ENCODE data around the gene TMEM154. TPM values are rescaled to one million over a fixed set of nuclear protein-coding genes. Genes with fewer than 3 reads are reported as not detected.

TMEM154 gene
- total RNA-seq, 2 donors from 2014 or later = 1.3 to 1.6 TPM

- H3K9me3 ChIP-seq = no peaks in the 10 kb centered on the region
- H3K4me1 ChIP-seq (ENCODE audit: control insufficient read depth in 1 of 2, low read depth in 2 of 2) = no peaks in the 10 kb centered on the region
- H3K36me3 ChIP-seq = no peaks in the 10 kb centered on the region
- H3K4me3 ChIP-seq = no peak overlapping the region
- H3K27ac ChIP-seq = no peak overlapping the region
- no peaks in the 10 kb centered on the region for H3K27me3 ChIP-seq (replicated peaks; ENCODE audit: insufficient read depth)
- TF ChIP-seq CTCF (IDR thresholded peaks at IDR 0.05) = no peak
- ATAC-seq (ENCODE audit: insufficient number of reproducible peaks, low FRiP score, low read depth) (no peak), DNase-seq (ENCODE audit: low spot score) (no peak)
Measured at GRCh38 chr4:152591876-152592275, 87.9 kb downstream of the TMEM154 start.

GRCh38 chr4:152591396-152591795 lies 88.4 kb downstream of the TMEM154 start:
- ATAC-seq (ENCODE audit: insufficient number of reproducible peaks, low FRiP score, low read depth) (no peak), DNase-seq (ENCODE audit: low spot score) (no peak)
- H3K27me3 ChIP-seq (replicated peaks; ENCODE audit: insufficient read depth) = no peaks in the 10 kb centered on the region
- H3K4me1 ChIP-seq (ENCODE audit: control insufficient read depth in 1 of 2, low read depth in 2 of 2) = no peaks in the 10 kb centered on the region
- H3K27ac ChIP-seq = no peak overlapping the region
- H3K4me3 ChIP-seq = peak overlapping the region; percentile 0
- no peaks in the 10 kb centered on the region for H3K36me3 ChIP-seq
- TF ChIP-seq CTCF (IDR thresholded peaks at IDR 0.05) = no peak
- H3K9me3 ChIP-seq = no peaks in the 10 kb centered on the region

- no peak for DNase-seq (ENCODE audit: low spot score)
- Histone ChIP-seq H3K27me3 (replicated peaks; ENCODE audit: insufficient read depth) (no peaks in the 10 kb centered on the region), H3K4me1 (ENCODE audit: control insufficient read depth in 1 of 2, low read depth in 2 of 2) (no peaks in the 10 kb centered on the region), H3K9me3 (no peaks in the 10 kb centered on the region), H3K4me3 (no peak overlapping the region), H3K36me3 (no peaks in the 10 kb centered on the region), H3K27ac (no peak overlapping the region)
- ATAC-seq (ENCODE audit: insufficient number of reproducible peaks, low FRiP score, low read depth) = no peak
- no peak for TF ChIP-seq CTCF (IDR thresholded peaks at IDR 0.05)
Measured at GRCh38 chr4:152590179-152591031, 89.4 kb downstream of the TMEM154 start.

- H3K27ac ChIP-seq = no peak overlapping the region
- TF ChIP-seq CTCF (IDR thresholded peaks at IDR 0.05) = no peak
- H3K36me3 ChIP-seq = no peaks in the 10 kb centered on the region
- no peak for ATAC-seq (ENCODE audit: insufficient number of reproducible peaks, low FRiP score, low read depth)
- H3K4me3 ChIP-seq = no peak overlapping the region
- H3K4me1 ChIP-seq (ENCODE audit: control insufficient read depth in 1 of 2, low read depth in 2 of 2) = no peaks in the 10 kb centered on the region
- no peaks in the 10 kb centered on the region for H3K27me3 ChIP-seq (replicated peaks; ENCODE audit: insufficient read depth)
- no peak for DNase-seq (ENCODE audit: low spot score)
- H3K9me3 ChIP-seq = no peaks in the 10 kb centered on the region
Measured at GRCh38 chr4:152588869-152589268, 90.9 kb downstream of the TMEM154 start.

GRCh38 chr4:152587127-152587526 lies 92.7 kb downstream of the TMEM154 start:
- Histone ChIP-seq H3K36me3 (no peaks in the 10 kb centered on the region), H3K27me3 (replicated peaks; ENCODE audit: insufficient read depth) (no peaks in the 10 kb centered on the region), H3K4me1 (ENCODE audit: control insufficient read depth in 1 of 2, low read depth in 2 of 2) (no peaks in the 10 kb centered on the region), H3K27ac (no peak overlapping the region), H3K4me3 (no peak overlapping the region), H3K9me3 (no peaks in the 10 kb centered on the region)
- DNase-seq (ENCODE audit: low spot score) (no peak), ATAC-seq (ENCODE audit: insufficient number of reproducible peaks, low FRiP score, low read depth) (no peak)
- TF ChIP-seq CTCF (IDR thresholded peaks at IDR 0.05) = no peak

All from thoracic aorta (tissue), 2 donors.